CD4-positive, alpha-beta T cell (primary cell): ENCODE measurements around the gene TMEM115. TPM values are rescaled to one million over a fixed set of nuclear protein-coding genes. Genes with fewer than 3 reads are reported as not detected.

Source experiments
- ATAC-seq: fragments of 200-7000 bp; cut with Tn5 transposase; one replicate; pipeline ENCODE4 v1.10.0; 2022; ENCODE audit warnings: mild to moderate bottlenecking; ENCODE audit not compliant: poor library complexity
- CTCF ChIA-PET: fragments of 350-600 bp; sonication (Branson Sonifier 250); formaldehyde crosslinking; loops from one replicate; lab custom pipeline; 2021; ENCODE audit warnings: antibody characterized with exemption, inconsistent platforms; lab: Charles Lee
- POLR2A ChIA-PET: fragments of 350-600 bp; sonication (Branson Sonifier 250); formaldehyde crosslinking; loops from one replicate; lab custom pipeline; 2021; ENCODE audit warnings: antibody characterized with exemption, inconsistent platforms; lab: Charles Lee
- DNase-seq, 14 experiments: peaks; one replicate each; pipeline ENCODE4 v3.0.0-alpha.2; 2013 to 2020; ENCODE audit warnings: mixed read lengths in 2 of 14
- H3K27ac ChIP-seq, 2 donors: one replicate each; pipeline versions ENCODE4 v1.5.1 to v1.7.0; 2013; ENCODE audit warnings: low read length in 2 of 2, low read depth in 1 of 2, mild to moderate bottlenecking in 1 of 2
- H3K27me3 ChIP-seq, 2 experiments: 1 replicate in 1 of 2; 2 replicates in 1 of 2; pipeline versions ENCODE4 v1.6.1 to v1.7.0; 2013; ENCODE audit warnings: low read length in 2 of 2, control low read depth in 1 of 2, mild to moderate bottlenecking in 1 of 2, moderate library complexity in 1 of 2; ENCODE audit not compliant: insufficient read depth in 2 of 2, control insufficient read depth in 1 of 2
- H3K36me3 ChIP-seq: one replicate; pipeline ENCODE4 v1.6.1; 2013; ENCODE audit warnings: low read length, control low read depth; ENCODE audit not compliant: insufficient read depth
- H3K4me1 ChIP-seq: one replicate; pipeline ENCODE4 v1.6.1; 2013; ENCODE audit warnings: low read length, control low read depth; ENCODE audit not compliant: insufficient read depth
- H3K4me3 ChIP-seq: one replicate; pipeline ENCODE4 v1.5.1; 2013; ENCODE audit warnings: mild to moderate bottlenecking, low read length, moderate library complexity
- H3K9me3 ChIP-seq, 2 experiments: 1 replicate in 1 of 2; 2 replicates in 1 of 2; pipeline versions ENCODE4 v1.6.1 to v1.7.0; 2013; ENCODE audit warnings: low read length in 2 of 2, mild to moderate bottlenecking in 2 of 2, control low read depth in 1 of 2, moderate library complexity in 1 of 2; ENCODE audit not compliant: control insufficient read depth in 1 of 2, insufficient read depth in 1 of 2
- H3K27ac Mint-ChIP-seq: one replicate; pipeline ENCODE4 v1.8.0; 2020; ENCODE audit warnings: mixed read lengths
- H3K27me3 Mint-ChIP-seq: one replicate; pipeline ENCODE4 v1.8.0; 2021; ENCODE audit warnings: mixed read lengths
- H3K36me3 Mint-ChIP-seq: one replicate; pipeline ENCODE4 v1.8.0; 2021; ENCODE audit warnings: low read depth, mixed read lengths
- H3K4me1 Mint-ChIP-seq: one replicate; pipeline ENCODE4 v1.8.0; 2021; ENCODE audit warnings: low read depth, mixed read lengths
- H3K4me3 Mint-ChIP-seq: one replicate; pipeline ENCODE4 v1.8.0; 2020; ENCODE audit warnings: mild to moderate bottlenecking, mixed read lengths
- H3K9me3 Mint-ChIP-seq: one replicate; pipeline ENCODE4 v1.8.0; 2020; ENCODE audit warnings: mixed read lengths
- CTCF ChIP-seq: fragments of 200-600 bp; IDR thresholded peaks from one replicate; pipeline ENCODE4 v1.8.0; 2022; ENCODE audit warnings: antibody characterized with exemption, mild to moderate bottlenecking
- intact Hi-C, 2 experiments: fragments of 100-400 bp; cut with DNase I in 1 of 2; cut with micrococcal nuclease in 1 of 2; formaldehyde crosslinking; loops; one replicate each; pipeline versions ENCODE4 v1.15.1 to v1.9.0; 2023 to 2025; cut with DNase I, micrococcal nuclease
- total RNA-seq, 174 experiments: library from RNA in 2 of 174; stranded (reverse) in 2 of 174; gene quantifications; one replicate each; pipeline ENCODE4 v1.2.3 and lab custom pipeline; 2021 to 2026

The TMEM115 gene
- total RNA-seq, 2 experiments from 2014 or later = 19.0 to 19.9 TPM

- no peak overlapping the region for H3K27ac Mint-ChIP-seq
Observed at GRCh38 chr3:50371133-50371685, 11.9 kb upstream of the TMEM115 start.

GRCh38 chr3:50370594-50370993 lies 11.3 kb upstream of the TMEM115 start:
- Histone ChIP-seq H3K4me3 (no peak overlapping the region), H3K27me3 (no peaks in the 10 kb centered on the region), H3K4me1 (peaks cover 27% of the 10 kb centered on the region), H3K27ac (no peak overlapping the region), H3K36me3 (no peaks in the 10 kb centered on the region), H3K9me3 (no peaks in the 10 kb centered on the region)
- Mint-ChIP-seq H3K4me3 (no peak overlapping the region), H3K4me1 (peaks cover 30% of the 10 kb centered on the region), H3K27ac (no peak overlapping the region), H3K36me3 (no peaks in the 10 kb centered on the region), H3K27me3 (no peaks in the 10 kb centered on the region), H3K9me3 (no peaks in the 10 kb centered on the region)
- DNase-seq (no peak), ATAC-seq (no peak)
- POLR2A ChIA-PET = interaction anchor here (0.7 kb wide), 1 partner anchor 186 kb away, joined by 4 read pairs; no protein-coding TSS in a partner anchor
- CTCF ChIA-PET = no interaction called here
- intact Hi-C loops = no loop called here
- TF ChIP-seq CTCF = no peak

More at GRCh38 chr3:50371133-50371685, 11.9 kb upstream of the TMEM115 start:
- no peak overlapping the region for H3K27ac ChIP-seq
- Mint-ChIP-seq H3K36me3 (no peaks in the 10 kb centered on the region), H3K9me3 (no peaks in the 10 kb centered on the region), H3K4me3 (no peak overlapping the region), H3K27me3 (no peaks in the 10 kb centered on the region), H3K4me1 (peaks cover 24% of the 10 kb centered on the region)
- CTCF ChIA-PET = no interaction called here
- no peak for ATAC-seq
- H3K36me3 ChIP-seq = no peaks in the 10 kb centered on the region
- H3K9me3 ChIP-seq = no peaks in the 10 kb centered on the region
- H3K27me3 ChIP-seq = no peaks in the 10 kb centered on the region
- POLR2A ChIA-PET = no interaction called here
- intact Hi-C loops = no loop called here
- TF ChIP-seq CTCF = no peak
- no peak overlapping the region for H3K4me3 ChIP-seq
- no peak for DNase-seq
- H3K4me1 ChIP-seq = peaks cover 21% of the 10 kb centered on the region

GRCh38 chr3:50369012-50369670 lies 9.8 kb upstream of the TMEM115 start:
- no peaks in the 10 kb centered on the region for H3K27me3 Mint-ChIP-seq
- H3K4me3 Mint-ChIP-seq = peak overlapping the region; percentile 3
- no peaks in the 10 kb centered on the region for H3K9me3 ChIP-seq
- ChIA-PET POLR2A (interaction anchor here (0.6 kb wide), 1 partner anchor 1131 kb away, joined by 4 read pairs; no protein-coding TSS in a partner anchor), CTCF (no interaction called here)
- no peaks in the 10 kb centered on the region for H3K9me3 Mint-ChIP-seq
- peak overlapping the region; percentile 36 for H3K27ac Mint-ChIP-seq
- no peak for TF ChIP-seq CTCF
- no peak for DNase-seq
- H3K4me3 ChIP-seq = no peak overlapping the region
- peaks cover 37% of the 10 kb centered on the region for H3K4me1 ChIP-seq
- peaks cover 37% of the 10 kb centered on the region for H3K4me1 Mint-ChIP-seq
- peaks cover 4% of the 10 kb centered on the region for H3K36me3 Mint-ChIP-seq
- H3K36me3 ChIP-seq = no peaks in the 10 kb centered on the region
- intact Hi-C loops = loop anchor here in 1 of 2 experiments (5.0 kb wide), 5 partner anchors 133 to 1783 kb away; partner anchors contain the start of genes CACNA2D2, MANF, POC1A and TEX264
- ATAC-seq = no peak
- H3K27ac ChIP-seq = no peak overlapping the region
- no peaks in the 10 kb centered on the region for H3K27me3 ChIP-seq
